Lower leg skin (tissue), 4 donors: ENCODE measurements around the gene BCL11A. TPM values are rescaled to one million over a fixed set of nuclear protein-coding genes. Genes with fewer than 3 reads are reported as not detected.

Source experiments
- DNase-seq, 2 donors: peaks; one replicate each; pipeline ENCODE4 v3.0.0-alpha.2; 2019; ENCODE audit warnings: low spot score in 2 of 2
- H3K4me3 ChIP-seq: fragments of 200-600 bp; sonication (generic); 2 replicates; pipeline ENCODE4 v1.5.1; 2017; ENCODE audit warnings: mild to moderate bottlenecking, low read depth; ENCODE audit not compliant: poor library complexity, severe bottlenecking
- CTCF ChIP-seq, 3 donors: fragments of 450-650 bp; IDR thresholded peaks; one replicate each; pipeline ENCODE4 v1.5.1; 2016; ENCODE audit warnings: antibody characterized with exemption in 3 of 3, mild to moderate bottlenecking in 3 of 3, moderate library complexity in 2 of 3
- POLR2A ChIP-seq, 2 donors: fragments of 450-650 bp; IDR thresholded peaks; one replicate each; pipeline ENCODE4 v1.6.1; 2016 to 2017; ENCODE audit warnings: antibody characterized with exemption in 2 of 2, mild to moderate bottlenecking in 1 of 2, moderate library complexity in 1 of 2
- WGBS, 2 donors: methylation state at CpG; one replicate each; pipeline ENCODE4 v1.1.5; 2018; 5-methylcytosine and 5-hydroxymethylcytosine counted together
- intact Hi-C: fragments of 100-400 bp; cut with DNase I; formaldehyde crosslinking; loops from one replicate; pipeline ENCODE4 v1.15.0; 2023; ENCODE audit warnings: low total_unique reads
- total RNA-seq, 4 donors: library from RNA; depleted of rRNA; stranded (reverse); fragments of >200 nt; gene quantifications; one replicate each; pipeline ENCODE4 v1.1.0, GENCODE V29; 2016

BCL11A gene
- total RNA-seq, 4 donors from 2014 or later = 62.8 to 94.4 (median 71.5) TPM

- DNase-seq = no peak
- TF ChIP-seq POLR2A (IDR thresholded peaks at IDR 0.05) (no peak), CTCF (IDR thresholded peaks at IDR 0.05) (no peak)
- WGBS, 2 donors = 52 to 59% methylated on average over 6 of the region's 6 CpGs
Observed at GRCh38 chr2:60534892-60535684, 18.4 kb downstream of the BCL11A start.

GRCh38 chr2:60534052-60534685, 19.3 kb downstream of the BCL11A start:
- no peak overlapping the region for H3K4me3 ChIP-seq
- TF ChIP-seq CTCF (IDR thresholded peaks at IDR 0.05) (no peak), POLR2A (IDR thresholded peaks at IDR 0.05) (no peak)
- intact Hi-C loops = no loop called here
- DNase-seq = no peak
- 36 to 38% methylated on average over 8 of the region's 8 CpGs for whole genome bisulfite sequencing, 2 donors

More at GRCh38 chr2:60534892-60535684, 18.4 kb downstream of the BCL11A start:
- no peak overlapping the region for H3K4me3 ChIP-seq
- intact Hi-C loops = no loop called here

- WGBS, 2 donors = 29% methylated on average over 13 of the region's 13 CpGs
Observed at GRCh38 chr2:60533101-60534051, 20.1 kb downstream of the BCL11A start.

GRCh38 chr2:60532421-60532820, 21.0 kb downstream of the BCL11A start:
- DNase-seq = no peak
- TF ChIP-seq CTCF (IDR thresholded peaks at IDR 0.05) = no peak
- no peak for TF ChIP-seq POLR2A (IDR thresholded peaks at IDR 0.05)
- WGBS, 2 donors = 38 to 45% methylated on average over 3 of the region's 3 CpGs
- no peak overlapping the region for H3K4me3 ChIP-seq
- intact Hi-C loops = no loop called here

More at GRCh38 chr2:60533101-60534051, 20.1 kb downstream of the BCL11A start:
- no peak overlapping the region for H3K4me3 ChIP-seq
- intact Hi-C loops = no loop called here
- no peak for TF ChIP-seq POLR2A (IDR thresholded peaks at IDR 0.05)
- no peak for TF ChIP-seq CTCF (IDR thresholded peaks at IDR 0.05)
- DNase-seq = no peak

GRCh38 chr2:60531701-60532133, 21.7 kb downstream of the BCL11A start:
- no peak overlapping the region for H3K4me3 ChIP-seq
- 43 to 46% methylated on average over 12 of the region's 12 CpGs for WGBS, 2 donors
- no peak for TF ChIP-seq POLR2A (IDR thresholded peaks at IDR 0.05)
- TF ChIP-seq CTCF (IDR thresholded peaks at IDR 0.05) = no peak
- DNase-seq = no peak
- intact Hi-C loops = no loop called here
